PC-3 (cell line): Measurements from ENCODE around the gene KIAA1328. TPM values are rescaled to one million over a fixed set of nuclear protein-coding genes. Genes with fewer than 3 reads are reported as not detected.

Experiments used
- ATAC-seq: fragments of 200-7000 bp; cut with Tn5 transposase; 2 replicates; pipeline ENCODE4 v1.9.1; 2020; ENCODE audit warnings: mild to moderate bottlenecking, moderate library complexity
- BruUV-seq: library from RNA; stranded (reverse); fragments of 400-500 nt; replicated peaks from 2 replicates; lab custom pipeline; 2021; lab: Mats Ljungman, UMichigan
- CTCF ChIA-PET: fragments of 300-600 bp; sonication (Branson Sonifier 250); formaldehyde crosslinking; loops from one replicate; lab custom pipeline; 2022; ENCODE audit warnings: antibody characterized with exemption; lab: Charles Lee
- POLR2A ChIA-PET: fragments of 300-600 bp; sonication (Branson Sonifier 250); formaldehyde crosslinking; loops from one replicate; lab custom pipeline; 2022; ENCODE audit warnings: antibody characterized with exemption; ENCODE audit not compliant: unreplicated experiment; lab: Charles Lee
- DNase-seq: peaks from one replicate; pipeline ENCODE4 v3.0.0-alpha.2; 2015
- H2AFZ ChIP-seq: fragments of 300-600 bp; sonication (generic); 2 replicates; pipeline ENCODE4 v1.6.0; 2016; ENCODE audit warnings: antibody characterized with exemption, low read length
- H3F3A ChIP-seq: fragments of 300-600 bp; sonication (generic); one replicate; pipeline ENCODE4 v1.6.0; 2017; ENCODE audit warnings: antibody characterized with exemption, low read length, control low read depth, mild to moderate bottlenecking; ENCODE audit not compliant: unreplicated experiment
- H3K27ac ChIP-seq: fragments of 300-600 bp; sonication (generic); 2 replicates; pipeline ENCODE4 v1.5.1; 2016; ENCODE audit warnings: mild to moderate bottlenecking, low read length
- H3K27me3 ChIP-seq: fragments of 300-600 bp; sonication (generic); 2 replicates; pipeline ENCODE4 v1.6.1; 2016; ENCODE audit warnings: low read length, mixed read lengths
- H3K36me3 ChIP-seq: fragments of 300-600 bp; sonication (generic); 2 replicates; pipeline ENCODE4 v1.6.1; 2016; ENCODE audit warnings: low read depth, mixed run types, low read length, mixed read lengths
- H3K4me1 ChIP-seq: fragments of 300-600 bp; sonication (generic); 2 replicates; pipeline ENCODE4 v1.5.1; 2016; ENCODE audit warnings: low read length; ENCODE audit not compliant: insufficient read depth
- H3K4me2 ChIP-seq: fragments of 300-600 bp; sonication (generic); 2 replicates; pipeline ENCODE4 v1.6.0; 2016; ENCODE audit warnings: low read length
- H3K4me3 ChIP-seq: fragments of 300-600 bp; sonication (generic); 2 replicates; pipeline ENCODE4 v1.5.1; 2016; ENCODE audit warnings: mild to moderate bottlenecking, low read length, mixed read lengths
- H3K79me2 ChIP-seq: fragments of 300-600 bp; sonication (generic); 2 replicates; pipeline ENCODE4 v1.6.1; 2017; ENCODE audit warnings: low read length, mixed read lengths
- H3K9ac ChIP-seq: fragments of 300-600 bp; sonication (generic); 2 replicates; pipeline ENCODE4 v1.6.0; 2016; ENCODE audit warnings: mild to moderate bottlenecking, low read length
- H3K9me2 ChIP-seq: fragments of 300-600 bp; sonication (generic); replicated peaks from 2 replicates; pipeline ENCODE4 v1.6.1; 2016; ENCODE audit warnings: mixed run types, low read length, mixed read lengths
- H3K9me3 ChIP-seq: fragments of 300-600 bp; sonication (generic); 2 replicates; pipeline ENCODE4 v1.6.1; 2016; ENCODE audit warnings: low read length, mixed read lengths
- H4K20me1 ChIP-seq: fragments of 300-600 bp; sonication (generic); 2 replicates; pipeline ENCODE4 v1.6.1; 2016; ENCODE audit warnings: low read length, mixed read lengths
- EZH2 ChIP-seq: fragments of 300-600 bp; sonication (generic); IDR thresholded peaks from one replicate; pipeline ENCODE4 v1.6.1; 2017; ENCODE audit warnings: antibody characterized with exemption, mild to moderate bottlenecking, low read length; ENCODE audit not compliant: unreplicated experiment
- EZH2phosphoT487 ChIP-seq: fragments of 300-600 bp; sonication (generic); IDR thresholded peaks from 2 replicates; pipeline ENCODE4 v1.6.1; 2018; ENCODE audit warnings: mild to moderate bottlenecking, antibody characterized with exemption, low read length, borderline replicate concordance
- intact Hi-C: fragments of 100-400 bp; cut with micrococcal nuclease; formaldehyde crosslinking; loops from 2 replicates; pipeline ENCODE4 v1.9.0; 2023
- total RNA-seq: library from RNA; depleted of rRNA; stranded (reverse); fragments of >200 nt; gene quantifications from 2 replicates; pipeline ENCODE4 v1.2.3, GENCODE V29; 2014
- TF ChIP-seq, protein P1 (sequence below): fragments of 300-600 bp; sonication (generic); conservative IDR thresholded peaks from 2 replicates; pipeline ENCODE4 v1.5.1; 2017; ENCODE audit warnings: antibody characterized with exemption, low read depth, mild to moderate bottlenecking, low read length

Gene KIAA1328
- total RNA-seq, 1 experiment from 2014 or later = 4.4 TPM

DNA sequence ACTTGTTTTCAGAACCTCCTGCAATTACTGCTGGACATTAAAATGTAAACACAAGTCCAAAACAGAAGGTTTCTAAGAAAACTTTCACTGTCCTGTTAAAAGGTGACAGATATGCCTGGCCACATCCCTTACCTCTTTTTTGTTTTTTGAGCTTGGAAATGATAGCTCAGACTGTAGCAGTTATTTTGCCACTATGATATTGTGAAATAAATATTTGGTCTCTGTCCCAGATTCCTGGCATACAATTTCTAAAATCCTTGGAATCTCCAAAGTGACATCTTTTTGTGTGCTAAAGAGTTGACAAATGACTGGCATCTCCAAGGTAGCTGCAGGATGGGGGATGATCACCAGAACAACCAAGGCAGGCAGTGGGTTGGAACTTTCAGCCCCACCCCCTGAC is 17.0 kb upstream of the KIAA1328 start:
- TF ChIP-seq, protein P1, sequence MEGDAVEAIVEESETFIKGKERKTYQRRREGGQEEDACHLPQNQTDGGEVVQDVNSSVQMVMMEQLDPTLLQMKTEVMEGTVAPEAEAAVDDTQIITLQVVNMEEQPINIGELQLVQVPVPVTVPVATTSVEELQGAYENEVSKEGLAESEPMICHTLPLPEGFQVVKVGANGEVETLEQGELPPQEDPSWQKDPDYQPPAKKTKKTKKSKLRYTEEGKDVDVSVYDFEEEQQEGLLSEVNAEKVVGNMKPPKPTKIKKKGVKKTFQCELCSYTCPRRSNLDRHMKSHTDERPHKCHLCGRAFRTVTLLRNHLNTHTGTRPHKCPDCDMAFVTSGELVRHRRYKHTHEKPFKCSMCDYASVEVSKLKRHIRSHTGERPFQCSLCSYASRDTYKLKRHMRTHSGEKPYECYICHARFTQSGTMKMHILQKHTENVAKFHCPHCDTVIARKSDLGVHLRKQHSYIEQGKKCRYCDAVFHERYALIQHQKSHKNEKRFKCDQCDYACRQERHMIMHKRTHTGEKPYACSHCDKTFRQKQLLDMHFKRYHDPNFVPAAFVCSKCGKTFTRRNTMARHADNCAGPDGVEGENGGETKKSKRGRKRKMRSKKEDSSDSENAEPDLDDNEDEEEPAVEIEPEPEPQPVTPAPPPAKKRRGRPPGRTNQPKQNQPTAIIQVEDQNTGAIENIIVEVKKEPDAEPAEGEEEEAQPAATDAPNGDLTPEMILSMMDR = no peak
- TF ChIP-seq EZH2phosphoT487 (no peak), EZH2 (no peak)
- H4K20me1 ChIP-seq = no peaks in the 10 kb centered on the region
- H3K79me2 ChIP-seq = no peaks in the 10 kb centered on the region
- no peaks in the 10 kb centered on the region for H3K27me3 ChIP-seq
- CTCF ChIA-PET = no interaction called here
- no TSS peak for BruUV-seq
- no peaks in the 10 kb centered on the region for H3K9me2 ChIP-seq
- intact Hi-C loops = no loop called here
- H3K4me1 ChIP-seq = no peaks in the 10 kb centered on the region
- no peak for DNase-seq
- H2AFZ ChIP-seq = no peak overlapping the region
- no peak overlapping the region for H3K9ac ChIP-seq
- H3K27ac ChIP-seq = no peak overlapping the region
- H3K4me2 ChIP-seq = no peak overlapping the region
- no peak overlapping the region for H3K4me3 ChIP-seq
- no peaks in the 10 kb centered on the region for H3K36me3 ChIP-seq
- H3F3A ChIP-seq = no peaks in the 10 kb centered on the region
- H3K9me3 ChIP-seq = no peaks in the 10 kb centered on the region
- no peak for ATAC-seq
- POLR2A ChIA-PET = no interaction called here

DNA sequence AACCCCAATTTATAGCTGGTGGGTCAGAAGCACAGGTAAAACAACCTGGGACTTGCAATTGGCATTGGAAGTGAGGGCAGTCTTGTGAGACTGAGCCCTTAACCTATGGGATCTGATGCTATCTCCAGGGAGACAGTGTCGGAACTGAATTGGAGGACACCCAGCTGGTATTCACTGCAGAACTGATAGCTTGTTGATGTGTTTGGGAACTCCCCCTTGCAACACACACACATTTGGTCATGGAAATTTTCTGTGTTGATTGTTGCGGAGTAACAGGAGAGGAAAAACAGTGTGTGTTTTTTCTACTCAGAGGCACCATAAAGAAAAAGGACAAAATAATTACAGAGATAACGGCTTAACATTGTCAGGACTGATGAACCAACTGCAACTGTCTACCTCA is 16.2 kb upstream of the KIAA1328 start:
- no peak for DNase-seq
- CTCF ChIA-PET = no interaction called here

GRCh38 chr18:36813101-36813775 is 15.7 kb upstream of the KIAA1328 start:
- H3F3A ChIP-seq = no peaks in the 10 kb centered on the region
- no peaks in the 10 kb centered on the region for H4K20me1 ChIP-seq
- no peak for ATAC-seq
- POLR2A ChIA-PET = no interaction called here
- no peaks in the 10 kb centered on the region for H3K36me3 ChIP-seq
- no peaks in the 10 kb centered on the region for H3K4me1 ChIP-seq
- no peaks in the 10 kb centered on the region for H3K79me2 ChIP-seq
- H3K9ac ChIP-seq = no peak overlapping the region
- no peaks in the 10 kb centered on the region for H3K9me3 ChIP-seq
- CTCF ChIA-PET = no interaction called here
- intact Hi-C loops = no loop called here
- H3K27me3 ChIP-seq = no peaks in the 10 kb centered on the region
- no peak overlapping the region for H3K27ac ChIP-seq
- BruUV-seq = no TSS peak
- H3K4me3 ChIP-seq = no peak overlapping the region
- H3K9me2 ChIP-seq = no peaks in the 10 kb centered on the region
- TF ChIP-seq EZH2 (no peak), EZH2phosphoT487 (no peak)
- TF ChIP-seq, protein P1 = no peak
- H2AFZ ChIP-seq = no peak overlapping the region
- H3K4me2 ChIP-seq = no peak overlapping the region
- DNase-seq = no peak

More for the DNA sequence above, 16.2 kb upstream of the KIAA1328 start:
- Histone ChIP-seq H3K4me1 (no peaks in the 10 kb centered on the region), H3K9me2 (no peaks in the 10 kb centered on the region), H3K27ac (no peak overlapping the region), H3K9me3 (no peaks in the 10 kb centered on the region), H3K27me3 (no peaks in the 10 kb centered on the region), H3K4me2 (no peak overlapping the region), H3K4me3 (no peak overlapping the region), H3K79me2 (no peaks in the 10 kb centered on the region), H3F3A (no peaks in the 10 kb centered on the region), H2AFZ (no peak overlapping the region), H3K9ac (no peak overlapping the region), H3K36me3 (no peaks in the 10 kb centered on the region), H4K20me1 (no peaks in the 10 kb centered on the region)
- no peak for TF ChIP-seq EZH2phosphoT487
- TF ChIP-seq EZH2 = no peak
- TF ChIP-seq, protein P1 = no peak
- intact Hi-C loops = no loop called here
- no peak for ATAC-seq
- BruUV-seq = no TSS peak
- POLR2A ChIA-PET = no interaction called here
